ENCODE results near the gene SMPD3. TPM values are rescaled to one million over a fixed set of nuclear protein-coding genes. Genes with fewer than 3 reads are reported as not detected.
A peak's percentile ranks its signal among the peaks of the same experiment; 100 is the strongest.

SMPD3 gene
- total and polyA plus RNA-seq, 10 donors = 0.66 to 6.5 (median 1.9) TPM

GRCh38 chr16:68472581-68472980 is 24.3 kb upstream of the SMPD3 start:
- WGBS, 5 donors = 88 to 95% (median 90%) methylated on average over 4 to 5 of the region's 5 CpGs
- no peak for DNase-seq
- TF ChIP-seq POLR2A (IDR thresholded peaks at IDR 0.05) (no peak), POLR2AphosphoS5 (IDR thresholded peaks at IDR 0.05) (no peak), CTCF (IDR thresholded peaks at IDR 0.05 in 8 of 11, conservative IDR thresholded peaks at IDR 0.05 in 3 of 11) (no peak)
- intact Hi-C loops (cut with DNase I; ENCODE audit: low total_unique reads) = no loop called here
- H3K4me1 ChIP-seq = peaks cover 20 to 59% (median 49%) of the 10 kb centered on the region in 6 donors
- no peaks in the 10 kb centered on the region for H3K36me3 ChIP-seq
- no peaks in the 10 kb centered on the region for H3K9me3 ChIP-seq
- no peak overlapping the region for H3K4me3 ChIP-seq
- no peaks in the 10 kb centered on the region for H3K27me3 ChIP-seq (replicated peaks in 1 of 7)
- no peak overlapping the region for H3K27ac ChIP-seq

- peak; percentile 53 to 79 (median 58) for TF ChIP-seq POLR2AphosphoS5 (IDR thresholded peaks at IDR 0.05)
- no peak for TF ChIP-seq CTCF (IDR thresholded peaks at IDR 0.05 in 8 of 11, conservative IDR thresholded peaks at IDR 0.05 in 3 of 11)
- Histone ChIP-seq H3K27me3 (replicated peaks in 1 of 7) (no peaks in the 10 kb centered on the region), H3K4me1 (peaks cover 20 to 74% (median 58%) of the 10 kb centered on the region in 6 donors), H3K4me3 (peak overlapping the region; percentile 4 to 64 (median 18)), H3K36me3 (no peaks in the 10 kb centered on the region), H3K9me3 (no peaks in the 10 kb centered on the region), H3K27ac (peak overlapping the region; percentile 67 to 91 (median 80))
- peak; percentile 85 for DNase-seq
- 9 to 26% (median 12%) methylated on average over 11 of the region's 11 CpGs for WGBS, 5 donors
- intact Hi-C loops (cut with DNase I; ENCODE audit: low total_unique reads) = no loop called here
Measured at GRCh38 chr16:68470461-68471150, 22.3 kb upstream of the SMPD3 start.

GRCh38 chr16:68469796-68470460 is 21.6 kb upstream of the SMPD3 start:
- intact Hi-C loops (cut with DNase I; ENCODE audit: low total_unique reads) = no loop called here
- Histone ChIP-seq H3K4me3 (peak overlapping the region; percentile 4 to 64 (median 18)), H3K4me1 (peaks cover 20 to 74% (median 58%) of the 10 kb centered on the region in 6 donors), H3K9me3 (no peaks in the 10 kb centered on the region), H3K27me3 (replicated peaks in 1 of 7) (no peaks in the 10 kb centered on the region), H3K27ac (peak overlapping the region; percentile 67 to 91 (median 80)), H3K36me3 (no peaks in the 10 kb centered on the region)
- DNase-seq = no peak
- WGBS, 5 donors = 0 to 3% (median 1%) methylated on average over 11 of the region's 11 CpGs
- TF ChIP-seq POLR2A (IDR thresholded peaks at IDR 0.05) (no peak), POLR2AphosphoS5 (IDR thresholded peaks at IDR 0.05) (no peak), CTCF (IDR thresholded peaks at IDR 0.05 in 8 of 11, conservative IDR thresholded peaks at IDR 0.05 in 3 of 11) (no peak)

GRCh38 chr16:68468842-68469241 is 20.5 kb upstream of the SMPD3 start:
- TF ChIP-seq POLR2A (IDR thresholded peaks at IDR 0.05) = no peak
- TF ChIP-seq POLR2AphosphoS5 (IDR thresholded peaks at IDR 0.05) = no peak
- TF ChIP-seq CTCF (IDR thresholded peaks at IDR 0.05 in 8 of 11, conservative IDR thresholded peaks at IDR 0.05 in 3 of 11) = no peak
- WGBS, 5 donors = 57 to 79% (median 65%) methylated on average over 4 of the region's 4 CpGs
- Histone ChIP-seq H3K4me1 (peaks cover 20 to 70% (median 55%) of the 10 kb centered on the region in 6 donors), H3K36me3 (no peaks in the 10 kb centered on the region), H3K27me3 (replicated peaks in 1 of 7) (no peaks in the 10 kb centered on the region), H3K9me3 (no peaks in the 10 kb centered on the region), H3K27ac (peak overlapping the region in 6 of 8 donors; percentile 67 to 91 (median 82)), H3K4me3 (no peak overlapping the region)
- no peak for DNase-seq
- intact Hi-C loops (cut with DNase I; ENCODE audit: low total_unique reads) = no loop called here

Measured in spleen (tissue), 11 donors.